Cerebellar nuclear complex (tissue), 1 donor: ENCODE measurements around the gene EHD1.

ENCODE experiments used
- DNase-seq, 2 experiments: peaks; one replicate each; lab custom pipeline; 2025; lab: John Stamatoyannopoulos, UW

EHD1 gene

DNA sequence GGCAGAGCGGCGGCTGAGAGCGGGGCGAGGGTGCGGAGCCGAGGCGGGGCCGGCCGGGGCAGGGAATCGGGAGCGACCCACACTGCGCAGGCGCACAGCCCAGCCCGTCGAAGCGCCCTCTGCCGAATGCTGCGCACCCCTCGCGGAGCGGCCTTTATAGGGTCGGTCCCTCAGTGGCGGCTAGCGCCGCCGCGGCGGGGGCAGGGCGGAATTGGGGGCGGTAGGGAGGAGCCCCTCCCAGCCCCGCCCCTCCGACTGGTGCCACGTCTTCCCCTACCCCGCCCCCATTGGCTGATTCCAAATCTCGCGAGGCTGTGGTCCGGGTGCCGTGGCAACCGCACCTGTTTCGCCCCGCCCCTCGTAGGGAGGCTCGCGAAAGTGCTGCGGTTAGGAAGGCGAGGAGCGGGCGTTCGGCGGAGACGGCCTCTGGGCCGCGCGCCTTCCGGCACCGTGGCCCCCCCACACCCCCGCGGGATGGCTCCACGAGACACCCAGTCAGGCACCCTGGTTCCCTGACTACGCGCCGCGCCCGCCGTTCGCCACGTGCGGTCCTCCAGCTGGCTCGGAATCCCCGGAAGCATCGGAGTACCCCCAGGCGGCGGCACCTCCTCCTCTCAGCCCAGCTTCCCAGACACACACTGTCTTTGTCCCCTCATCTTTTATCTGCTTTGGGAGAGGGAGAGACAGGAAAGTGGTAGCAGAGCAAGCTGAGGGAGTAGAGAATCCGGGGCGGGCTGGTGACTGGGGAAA, at the start of gene EHD1:
EHD1 (minus strand) TSS at position 128 of the 750 bp plus-strand sequence. CDS start 157 bp downstream, outside the sequence.
- peak; percentile 92 to 94 for DNase-seq

DNA sequence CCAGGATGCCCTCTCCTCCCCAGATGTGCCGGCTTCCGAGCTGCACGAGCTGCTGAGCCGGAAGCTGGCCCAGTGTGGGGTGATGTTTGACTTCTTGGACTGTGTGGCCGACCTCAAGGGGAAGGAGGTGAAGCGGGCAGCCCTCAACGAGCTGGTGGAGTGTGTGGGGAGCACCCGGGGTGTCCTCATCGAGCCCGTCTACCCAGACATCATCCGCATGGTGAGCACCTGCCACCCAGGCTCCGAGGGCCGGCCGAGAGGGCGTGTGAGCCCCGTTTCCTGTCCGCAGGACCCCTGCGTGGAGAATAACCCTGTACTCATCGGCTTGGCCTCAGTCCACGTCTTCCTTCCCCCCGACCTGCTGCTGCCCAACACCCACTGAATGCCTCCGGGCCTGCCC, 48.3 kb upstream of the EHD1 start:
- no peak for DNase-seq

DNA sequence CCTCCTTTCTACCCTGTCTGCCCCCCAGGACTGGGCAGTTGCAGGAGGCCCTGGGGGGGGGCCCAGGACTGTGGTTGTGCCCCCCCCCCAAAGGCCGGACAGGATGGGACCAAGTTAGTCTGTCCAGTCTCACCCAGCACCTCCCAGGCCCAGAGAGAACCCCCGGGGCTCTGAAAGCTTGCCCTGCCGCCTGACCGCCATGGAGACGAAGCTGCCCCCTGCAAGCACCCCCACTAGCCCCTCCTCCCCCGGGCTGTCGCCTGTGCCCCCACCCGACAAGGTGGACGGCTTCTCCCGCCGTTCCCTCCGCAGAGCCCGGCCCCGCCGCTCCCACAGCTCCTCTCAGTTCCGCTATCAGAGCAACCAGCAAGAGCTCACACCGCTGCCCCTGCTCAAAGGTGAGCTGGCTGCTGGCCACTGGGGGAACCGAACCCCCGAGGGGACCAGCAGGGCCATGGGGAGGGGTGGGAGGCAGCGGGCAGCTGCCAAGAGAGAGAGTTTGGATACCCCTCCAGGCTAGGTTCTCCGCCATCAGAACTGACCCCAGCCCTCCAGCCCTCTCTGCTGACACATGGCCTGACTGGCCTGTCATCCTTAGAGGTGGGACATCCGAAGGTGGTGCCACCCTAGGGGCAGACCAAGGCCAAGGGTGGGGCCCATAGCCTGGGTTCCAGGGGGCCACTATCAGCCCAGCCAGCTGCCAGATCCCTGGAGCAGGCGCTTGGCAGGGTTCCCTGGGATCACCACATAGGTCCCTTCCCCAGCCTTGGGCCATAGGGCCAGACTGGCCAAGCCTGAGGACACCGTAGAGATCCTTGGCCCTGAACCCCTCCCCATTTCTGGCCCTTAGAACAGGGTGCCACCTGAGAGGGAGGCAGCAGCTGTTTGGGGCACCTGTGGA, 47.4 kb upstream of the EHD1 start:
- DNase-seq = no peak

DNA sequence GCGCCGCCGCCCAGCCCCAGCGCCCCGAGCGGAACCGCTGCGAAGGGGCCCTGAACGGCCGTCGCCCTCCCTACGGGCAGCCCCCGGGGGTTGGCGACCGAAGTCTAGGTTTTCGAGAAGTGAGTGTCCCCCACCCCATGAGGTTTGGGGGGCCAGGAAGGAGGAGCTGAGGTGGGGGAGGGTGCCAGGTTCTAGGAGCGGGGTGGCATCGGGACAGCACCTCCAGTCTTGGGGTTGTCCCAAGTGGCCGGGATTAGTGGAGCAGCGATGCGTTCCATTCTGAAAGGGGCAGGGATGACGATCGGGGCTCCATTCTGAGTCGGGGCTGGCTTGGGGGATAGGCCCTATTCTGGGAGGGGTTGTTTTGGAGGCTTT, 46.5 kb upstream of the EHD1 start:
- no peak for DNase-seq

DNA sequence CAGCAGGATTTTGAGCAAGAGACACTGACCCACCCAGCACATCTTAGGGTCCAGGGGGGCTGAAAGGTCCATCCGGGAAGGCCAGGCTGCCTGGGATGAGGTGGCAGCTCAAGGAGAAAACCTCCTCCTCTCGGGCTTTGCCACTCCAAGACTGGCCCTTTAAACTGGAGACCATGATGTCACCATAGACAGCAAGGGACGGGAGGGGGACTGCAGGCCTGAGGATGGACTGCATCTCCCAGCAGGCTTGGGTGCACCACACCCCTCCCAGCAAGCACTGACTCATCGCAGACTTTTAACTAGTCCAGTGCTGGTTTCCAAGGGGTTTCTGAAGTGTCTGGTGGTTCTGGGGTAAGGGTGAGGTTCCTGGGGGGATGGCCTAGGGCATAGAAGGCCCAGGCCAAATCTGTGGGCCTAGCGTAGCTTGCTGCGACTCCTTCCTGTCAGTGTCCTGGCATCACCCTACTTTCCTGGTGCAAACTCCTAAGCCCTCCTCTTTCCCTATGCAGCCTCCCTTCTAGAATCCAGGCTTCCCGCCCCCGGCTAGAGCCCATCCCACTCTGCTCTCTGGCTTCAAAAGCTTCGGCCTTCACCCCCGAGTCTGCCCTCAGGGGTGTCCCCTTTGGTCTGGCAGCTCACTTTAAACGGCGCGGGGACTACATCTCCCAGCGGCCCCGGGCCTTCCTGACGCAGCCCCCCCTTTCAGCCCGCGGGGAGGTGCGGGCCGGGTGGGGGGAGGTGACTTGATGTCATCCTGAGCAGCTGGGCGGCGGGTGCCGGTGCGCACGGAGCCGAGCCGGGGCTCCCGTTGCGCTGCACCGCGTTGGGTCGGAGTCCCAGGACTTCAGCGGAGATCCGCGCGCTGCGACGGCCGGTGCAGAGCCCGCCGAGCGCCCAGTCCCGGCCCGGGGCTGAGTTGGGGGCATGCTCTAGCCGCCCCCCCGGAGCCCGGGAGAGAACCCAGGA, 45.8 kb upstream of the EHD1 start, which contains the start of gene PPP2R5B:
PPP2R5B (plus strand) TSS at position 746 of the 966 bp plus-strand sequence. CDS start 1,046 bp downstream, outside the sequence.
- peak; percentile 97 to 98 for DNase-seq

DNA sequence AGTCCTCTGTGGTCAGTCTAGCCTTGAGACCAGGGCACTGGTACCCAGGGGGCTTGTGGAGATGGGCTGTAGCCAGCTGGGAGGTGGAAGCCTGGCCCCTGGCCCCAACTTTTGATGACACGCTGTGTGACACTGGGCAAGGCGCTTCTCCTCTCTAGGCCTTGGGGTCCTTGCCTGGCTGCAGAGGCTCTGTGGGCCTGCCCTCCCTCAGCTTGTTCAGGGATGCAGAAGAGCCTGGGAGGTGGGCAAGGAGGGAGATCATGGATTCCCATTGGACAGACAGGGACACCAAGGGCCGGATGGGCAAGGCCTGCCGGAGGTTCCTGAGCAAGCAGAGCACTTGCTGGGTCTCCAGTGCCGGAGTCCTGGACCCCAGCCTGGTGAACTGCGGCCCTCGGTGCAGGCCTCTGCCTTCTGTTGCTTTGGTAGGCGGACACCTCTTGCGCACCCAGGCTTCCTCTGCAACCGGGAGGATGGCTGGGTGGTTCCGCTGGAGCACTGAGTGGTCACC, 44.8 kb upstream of the EHD1 start:
- no peak for DNase-seq

DNA sequence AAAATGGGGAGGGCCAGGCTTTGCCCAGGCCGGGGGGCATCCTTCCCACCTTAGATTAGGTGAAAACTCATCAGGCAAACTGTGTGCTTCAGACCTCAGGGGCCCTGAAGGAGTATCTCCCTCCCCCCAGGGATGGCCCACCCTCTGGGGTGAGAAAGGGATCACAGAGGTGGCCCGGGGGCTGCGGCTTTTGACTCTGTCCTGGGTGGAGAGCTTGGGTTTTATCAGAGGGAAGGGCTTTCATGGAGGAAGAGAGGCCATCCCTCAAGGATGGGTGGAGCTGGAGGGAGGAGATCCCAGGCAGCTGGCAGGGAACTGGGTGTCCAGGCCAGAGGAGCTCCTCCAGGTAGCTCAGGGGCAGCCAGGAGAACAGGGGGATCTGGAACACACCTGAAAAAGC, 43.0 kb upstream of the EHD1 start:
- DNase-seq = no peak

DNA sequence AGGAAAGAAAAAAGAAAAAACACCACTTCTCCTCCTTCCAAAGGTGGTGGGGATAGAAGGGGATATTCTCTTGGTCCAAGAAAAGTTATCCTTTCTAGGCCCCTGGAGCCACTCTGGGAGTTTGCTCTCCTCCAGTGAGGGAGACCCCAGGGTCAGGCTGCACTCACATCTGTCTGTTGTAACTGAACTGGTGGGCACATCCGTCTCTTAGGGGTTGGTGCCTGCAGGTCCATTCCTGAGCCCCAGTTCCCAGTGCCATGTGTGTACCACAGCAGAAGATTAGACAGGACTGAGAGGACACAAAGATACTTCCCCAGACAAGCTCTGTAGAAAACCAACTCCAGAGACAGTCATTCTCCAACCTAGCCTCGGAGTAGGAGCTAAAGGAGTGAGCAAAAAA, 41.7 kb upstream of the EHD1 start:
- no peak for DNase-seq

DNA sequence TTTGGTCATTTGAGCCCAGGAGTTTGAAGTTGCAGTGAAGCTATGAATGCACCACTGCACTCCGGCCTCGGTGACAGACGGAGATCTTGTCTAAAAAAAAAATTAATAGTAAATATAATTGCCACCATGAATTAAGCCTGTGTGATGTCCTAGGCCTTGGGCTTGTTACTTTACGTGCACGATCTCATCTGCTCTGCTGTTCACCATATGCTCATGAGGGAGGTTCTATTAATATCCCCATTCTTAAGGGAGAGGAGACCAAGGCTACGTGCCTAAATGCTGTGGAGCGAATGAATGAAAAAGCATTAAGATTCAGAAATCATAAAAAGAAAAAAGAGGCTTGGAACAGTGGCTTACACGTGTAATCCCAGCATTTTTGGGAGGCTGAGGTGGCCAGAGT, 41.2 kb upstream of the EHD1 start:
- DNase-seq = no peak

DNA sequence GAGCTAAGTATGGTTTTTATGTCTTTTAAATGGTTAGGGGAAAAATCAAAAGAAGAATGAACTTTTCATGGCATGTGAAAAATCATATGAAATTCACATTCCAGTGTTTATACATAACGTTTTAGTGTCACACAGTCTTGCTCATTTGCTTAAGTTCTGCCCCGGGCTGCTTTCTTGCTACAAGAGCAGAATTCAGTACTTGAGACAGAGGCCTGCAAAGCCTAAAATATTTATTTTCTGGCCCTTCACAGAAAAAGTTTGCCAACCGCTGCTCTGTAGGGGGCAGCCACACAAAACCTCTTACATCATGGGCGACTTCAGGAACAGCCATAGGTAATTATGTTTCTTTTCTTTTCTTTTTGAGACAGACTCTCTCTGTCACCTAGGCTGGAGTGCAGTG, 39.6 kb upstream of the EHD1 start:
- DNase-seq = no peak

DNA sequence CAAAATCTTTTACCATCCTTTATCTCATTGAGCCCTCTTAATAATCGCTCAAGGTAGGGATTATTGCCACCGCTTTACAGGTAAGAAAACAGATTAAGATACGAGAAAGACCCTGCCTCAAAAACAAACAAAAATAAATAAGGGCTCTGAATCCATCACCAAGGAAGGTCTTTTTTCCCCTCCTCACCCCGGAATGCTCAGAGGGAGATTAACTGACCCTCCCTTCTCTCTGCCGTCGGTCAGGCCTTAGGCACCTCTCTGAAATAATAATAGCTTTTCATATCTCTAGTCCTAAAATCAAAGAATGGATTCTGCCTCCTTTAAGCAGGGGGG, 39.2 kb upstream of the EHD1 start:
- DNase-seq = no peak

DNA sequence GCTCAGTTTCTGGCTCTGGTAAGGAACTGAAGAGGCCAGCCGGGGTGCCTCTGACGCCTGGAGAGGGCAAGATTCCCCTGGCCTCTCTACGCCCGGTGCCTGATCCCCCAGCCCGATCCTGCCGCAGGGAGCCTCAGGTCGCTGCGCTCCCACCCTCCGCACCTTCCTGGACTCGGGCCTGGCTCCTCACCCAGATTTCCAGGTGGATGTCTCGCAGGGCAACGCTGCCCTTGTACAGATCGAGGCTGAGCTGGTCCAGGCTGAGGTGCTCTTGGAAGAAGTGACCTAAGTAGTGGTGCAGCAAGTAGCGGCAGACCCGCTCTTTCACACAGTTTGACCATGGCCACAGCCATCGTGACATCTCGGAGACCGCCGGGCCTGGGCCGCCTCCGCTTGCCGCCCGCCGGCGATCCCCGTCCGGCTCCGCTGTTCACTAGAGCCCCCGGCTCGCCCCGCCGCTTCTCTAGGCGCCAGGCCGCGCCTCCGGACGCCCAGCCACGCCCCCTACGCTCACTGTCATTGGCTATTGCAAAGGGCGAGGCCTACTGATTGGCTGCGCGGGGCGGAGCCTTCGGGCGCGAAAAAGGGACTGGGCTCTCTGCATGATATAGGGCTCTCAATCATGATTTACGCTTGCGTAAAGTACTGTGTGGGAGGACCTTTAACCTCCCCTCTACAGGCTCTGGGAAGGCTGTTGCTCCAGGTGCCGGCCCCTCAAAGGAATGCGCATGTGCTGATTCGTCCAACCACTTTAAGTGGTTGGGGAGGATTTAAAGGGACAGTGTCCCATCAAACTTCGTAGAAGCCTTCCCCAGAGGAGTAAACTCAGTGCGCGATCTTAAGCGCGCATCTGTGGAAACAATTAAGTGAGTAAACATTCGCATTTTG, 38.6 kb upstream of the EHD1 start, which contains the start of gene ATG2A:
ATG2A (minus strand) TSS at position 435 of the 888 bp plus-strand sequence; CDS start at position 361, 74 bp downstream.
- peak; percentile 98 to 99 for DNase-seq

DNA sequence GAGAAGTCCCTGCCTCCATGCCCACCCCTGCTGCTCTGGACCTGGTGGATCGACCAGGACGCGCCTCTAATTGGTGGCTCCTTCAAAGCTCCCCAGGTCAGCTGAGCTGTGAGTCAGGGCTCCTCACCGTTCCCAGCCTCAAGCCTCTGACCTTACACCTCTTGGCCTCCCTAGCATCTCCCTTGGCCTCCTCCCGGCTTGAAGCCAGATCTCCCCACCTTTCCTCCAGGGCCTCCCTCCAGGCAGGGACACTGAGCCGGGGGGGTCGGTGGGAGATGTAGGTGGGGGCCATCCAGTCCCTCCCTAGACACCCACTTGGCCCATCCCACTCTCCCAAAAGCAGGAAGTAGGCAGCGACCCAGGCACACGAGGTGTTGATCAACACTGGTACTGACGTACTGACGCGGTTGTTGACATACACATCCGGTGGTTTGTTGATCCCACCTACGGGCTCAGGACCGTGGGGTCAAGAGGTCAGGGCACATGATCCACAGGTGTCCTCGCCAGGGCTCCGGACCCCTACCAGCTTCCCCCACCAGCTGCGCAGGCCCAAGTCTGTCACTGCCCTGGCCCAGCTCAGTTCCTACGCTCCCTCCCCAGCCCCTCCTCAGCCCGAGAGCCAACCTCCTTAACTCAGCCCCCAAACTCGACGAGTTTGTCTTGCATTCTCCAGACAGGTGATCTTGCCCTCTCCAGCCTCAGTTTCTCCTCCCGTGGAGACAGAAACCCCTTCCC, 37.8 kb upstream of the EHD1 start:
- no peak for DNase-seq

DNA sequence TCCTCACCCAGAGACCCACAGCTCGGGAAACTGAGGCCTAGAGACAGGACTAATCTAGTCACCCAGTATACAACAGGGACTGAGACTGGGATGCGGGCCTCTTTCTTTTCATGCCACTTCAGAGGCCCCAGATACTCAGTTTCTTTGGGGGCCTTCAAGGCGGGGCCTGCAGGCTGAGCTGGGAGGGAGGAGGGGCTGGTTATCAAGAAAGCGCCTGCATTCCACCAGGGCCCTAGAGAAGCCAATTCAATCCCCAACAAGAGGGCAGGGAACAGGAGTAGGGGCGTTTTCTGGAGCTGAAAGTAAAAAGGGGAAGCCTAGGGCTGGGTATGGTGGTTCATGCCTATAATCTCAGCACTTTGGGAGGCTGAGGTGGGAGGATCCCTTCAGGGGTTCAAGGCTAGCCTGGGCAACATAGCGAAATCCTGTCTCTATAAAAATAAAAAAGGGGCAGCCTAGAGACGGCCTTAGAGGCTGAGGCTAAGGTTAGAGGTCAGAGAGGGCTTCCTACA, 37.0 kb upstream of the EHD1 start:
- DNase-seq = no peak

DNA sequence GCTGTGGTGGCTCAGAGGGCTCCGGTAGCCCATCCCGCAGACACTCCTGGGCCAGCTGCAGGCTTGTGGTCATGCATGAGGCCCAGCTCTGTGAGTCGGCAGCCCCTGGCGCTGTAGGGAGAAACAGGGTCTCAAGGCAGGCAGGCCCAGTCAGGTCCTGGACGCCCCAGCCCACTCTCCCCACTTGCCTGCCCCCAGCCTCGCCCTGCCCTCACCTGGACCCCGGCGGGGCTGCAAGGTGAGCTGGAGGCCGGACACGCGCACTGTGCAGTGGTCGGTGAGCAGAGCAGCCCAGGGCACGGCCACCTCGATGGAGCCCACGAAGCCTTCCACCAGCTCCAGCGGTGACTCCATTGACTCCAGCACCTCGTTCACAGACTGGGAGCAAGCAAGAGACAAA, 35.7 kb upstream of the EHD1 start:
- no peak for DNase-seq

DNA sequence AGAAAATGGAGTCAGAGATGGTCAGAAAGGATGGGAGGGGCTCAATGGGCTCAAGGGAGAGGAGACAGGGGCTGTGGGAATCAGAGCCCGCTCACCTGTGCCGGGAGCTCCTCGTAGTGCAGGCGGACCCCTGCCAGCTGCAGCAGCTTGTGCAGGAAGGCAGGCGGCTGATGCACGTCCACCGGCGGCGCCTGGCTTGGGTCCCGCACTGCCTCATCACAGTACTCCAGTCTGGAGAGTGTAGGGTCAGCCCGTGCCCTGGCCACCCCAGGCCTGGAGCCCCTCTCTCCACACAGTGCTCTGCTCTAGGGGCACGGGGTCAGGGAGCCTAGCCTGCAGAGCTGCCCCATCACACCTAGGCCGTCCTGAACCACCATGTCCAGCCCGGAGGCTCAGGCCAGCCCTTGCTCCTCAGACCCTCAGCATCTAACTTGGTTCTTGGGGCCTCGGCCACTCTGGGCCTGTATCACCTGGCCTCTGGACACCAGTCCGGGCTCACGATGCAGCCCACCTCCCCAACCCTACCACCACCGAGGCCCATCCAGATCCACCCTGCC, 34.8 kb upstream of the EHD1 start:
- no peak for DNase-seq

DNA sequence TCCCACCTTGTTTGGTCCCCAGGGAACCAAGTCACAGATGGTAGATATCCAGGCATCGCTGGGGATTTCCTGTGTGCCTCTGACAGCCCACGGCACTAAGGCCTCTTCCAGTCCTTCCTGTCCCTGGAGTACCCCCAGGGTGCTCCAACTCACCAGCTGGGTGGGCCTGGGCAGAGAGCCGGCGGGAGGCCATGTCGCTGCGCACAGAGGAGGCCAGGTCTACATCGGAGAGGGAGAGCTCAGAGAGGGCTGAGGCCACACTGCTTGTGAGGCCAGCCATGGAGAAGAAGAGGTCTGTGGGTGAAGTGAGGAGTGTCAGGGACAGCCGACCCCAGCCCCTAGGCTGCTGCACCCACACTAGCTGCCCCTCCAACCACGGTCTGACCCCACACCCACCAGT, 33.3 kb upstream of the EHD1 start:
- DNase-seq = no peak

DNA sequence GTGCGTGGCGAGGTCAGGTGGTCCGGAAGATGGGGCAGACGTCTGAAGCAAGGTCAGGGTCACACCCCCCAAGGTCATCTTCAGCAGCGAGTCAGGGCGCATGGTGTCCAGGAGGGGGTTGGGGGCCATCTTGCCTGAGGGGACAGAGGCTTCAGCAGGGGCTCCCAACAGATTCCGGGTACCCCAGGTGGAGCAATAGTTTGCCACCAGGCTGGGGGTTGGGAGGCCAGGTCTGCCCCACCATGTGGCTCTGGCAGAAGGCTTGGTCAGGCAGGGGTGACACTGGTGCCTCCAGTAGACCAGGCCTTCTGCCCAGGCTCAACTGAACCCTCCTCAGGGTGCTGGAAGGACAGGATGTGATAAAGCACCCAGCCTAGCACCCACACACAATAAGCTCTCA, 32.7 kb upstream of the EHD1 start:
- no peak for DNase-seq

DNA sequence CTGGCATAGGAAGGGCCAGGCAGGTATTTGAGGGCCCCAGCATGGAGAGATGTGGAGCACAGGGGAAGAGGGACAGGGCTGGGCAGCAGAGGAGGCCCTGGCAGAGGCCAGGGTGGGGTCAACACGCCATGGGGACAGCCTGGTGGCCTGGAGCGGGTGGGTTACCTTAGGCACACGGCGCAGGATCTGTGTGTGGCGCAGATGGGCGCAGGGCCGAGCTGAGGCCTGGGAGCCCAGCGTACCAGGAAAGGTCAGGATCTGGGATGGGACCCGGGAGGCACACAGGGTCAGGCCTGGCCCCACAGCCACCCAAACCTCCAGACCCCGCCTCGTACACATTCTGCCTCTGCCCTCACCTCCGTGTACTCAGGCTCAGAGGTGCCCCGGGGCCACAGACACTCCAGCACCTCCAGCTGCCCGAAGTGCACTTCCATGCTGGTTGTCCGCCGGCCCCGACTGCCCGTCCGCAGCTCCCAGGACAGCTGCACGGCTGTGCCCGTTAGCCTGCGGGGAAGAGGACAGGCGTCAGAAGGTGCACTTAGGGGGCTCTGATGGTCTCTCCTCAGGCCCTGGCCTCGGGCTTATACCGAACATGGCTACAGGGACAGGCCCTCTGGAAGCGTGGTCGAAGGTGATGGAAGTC, 32.2 kb upstream of the EHD1 start:
- DNase-seq = no peak
